ENCODE results near the gene SH3RF3.
"Not testable (repeated sequence)": the region's sequence is repeated elsewhere in the genome, so short reads cannot be mapped to it uniquely, and the experiment has no call there.

Gene SH3RF3

GRCh38 chr2:109224341-109224740, 95.3 kb downstream of the SH3RF3 start:
- H3K9me3 ChIP-seq (ENCODE audit: control insufficient read depth, low read length); H3K36me3 ChIP-seq (ENCODE audit: control insufficient read depth, insufficient read depth, low read length); H3K27me3 ChIP-seq (ENCODE audit: control insufficient read depth, insufficient read depth, low read length, poor library complexity, severe bottlenecking); H3K27ac ChIP-seq (ENCODE audit: insufficient read depth, low read depth, low read length, poor library complexity, severe bottlenecking); H3K4me3 ChIP-seq (ENCODE audit: insufficient read depth, low read depth, low read length); H3K4me1 ChIP-seq (ENCODE audit: control insufficient read depth, insufficient read depth, low read length): not testable (repeated sequence)
- WGBS, 2 experiments = 89 to 95% methylated on average over 8 of the region's 8 CpGs

- Histone ChIP-seq H3K4me1 (ENCODE audit: control insufficient read depth, insufficient read depth, low read length) (no peaks in the 10 kb centered on the region), H3K36me3 (ENCODE audit: control insufficient read depth, insufficient read depth, low read length) (no peaks in the 10 kb centered on the region), H3K27me3 (ENCODE audit: control insufficient read depth, insufficient read depth, low read length, poor library complexity, severe bottlenecking) (no peaks in the 10 kb centered on the region), H3K4me3 (ENCODE audit: insufficient read depth, low read depth, low read length) (no peak overlapping the region), H3K27ac (ENCODE audit: insufficient read depth, low read depth, low read length, poor library complexity, severe bottlenecking) (no peak overlapping the region), H3K9me3 (ENCODE audit: control insufficient read depth, low read length) (no peaks in the 10 kb centered on the region)
- 93% methylated on average over 11 of the region's 11 CpGs for WGBS, 2 experiments
Observed at GRCh38 chr2:109225170-109225782, 96.3 kb downstream of the SH3RF3 start.

- Histone ChIP-seq H3K36me3 (ENCODE audit: control insufficient read depth, insufficient read depth, low read length) (no peaks in the 10 kb centered on the region), H3K4me3 (ENCODE audit: insufficient read depth, low read depth, low read length) (no peak overlapping the region), H3K27me3 (ENCODE audit: control insufficient read depth, insufficient read depth, low read length, poor library complexity, severe bottlenecking) (no peaks in the 10 kb centered on the region), H3K27ac (ENCODE audit: insufficient read depth, low read depth, low read length, poor library complexity, severe bottlenecking) (no peak overlapping the region), H3K9me3 (ENCODE audit: control insufficient read depth, low read length) (no peaks in the 10 kb centered on the region), H3K4me1 (ENCODE audit: control insufficient read depth, insufficient read depth, low read length) (no peaks in the 10 kb centered on the region)
- WGBS, 2 experiments = 83 to 85% methylated on average over 2 of the region's 2 CpGs
Observed at GRCh38 chr2:109226128-109226527, 97.1 kb downstream of the SH3RF3 start.

GRCh38 chr2:109226622-109227021, 97.6 kb downstream of the SH3RF3 start:
- Histone ChIP-seq H3K27ac (ENCODE audit: insufficient read depth, low read depth, low read length, poor library complexity, severe bottlenecking) (no peak overlapping the region), H3K36me3 (ENCODE audit: control insufficient read depth, insufficient read depth, low read length) (no peaks in the 10 kb centered on the region), H3K9me3 (ENCODE audit: control insufficient read depth, low read length) (no peaks in the 10 kb centered on the region), H3K4me1 (ENCODE audit: control insufficient read depth, insufficient read depth, low read length) (no peaks in the 10 kb centered on the region), H3K27me3 (ENCODE audit: control insufficient read depth, insufficient read depth, low read length, poor library complexity, severe bottlenecking) (no peaks in the 10 kb centered on the region), H3K4me3 (ENCODE audit: insufficient read depth, low read depth, low read length) (no peak overlapping the region)
- 91 to 96% methylated on average over 6 of the region's 6 CpGs for WGBS, 2 experiments

GRCh38 chr2:109229094-109229675, 100.2 kb downstream of the SH3RF3 start:
- H3K36me3 ChIP-seq (ENCODE audit: control insufficient read depth, insufficient read depth, low read length) = no peaks in the 10 kb centered on the region
- H3K4me1 ChIP-seq (ENCODE audit: control insufficient read depth, insufficient read depth, low read length) = no peaks in the 10 kb centered on the region
- H3K27ac ChIP-seq (ENCODE audit: insufficient read depth, low read depth, low read length, poor library complexity, severe bottlenecking) = no peak overlapping the region
- H3K9me3 ChIP-seq (ENCODE audit: control insufficient read depth, low read length) = no peaks in the 10 kb centered on the region
- 82 to 88% methylated on average over 4 of the region's 4 CpGs for WGBS, 2 experiments
- H3K27me3 ChIP-seq (ENCODE audit: control insufficient read depth, insufficient read depth, low read length, poor library complexity, severe bottlenecking) = no peaks in the 10 kb centered on the region
- no peak overlapping the region for H3K4me3 ChIP-seq (ENCODE audit: insufficient read depth, low read depth, low read length)

DNA sequence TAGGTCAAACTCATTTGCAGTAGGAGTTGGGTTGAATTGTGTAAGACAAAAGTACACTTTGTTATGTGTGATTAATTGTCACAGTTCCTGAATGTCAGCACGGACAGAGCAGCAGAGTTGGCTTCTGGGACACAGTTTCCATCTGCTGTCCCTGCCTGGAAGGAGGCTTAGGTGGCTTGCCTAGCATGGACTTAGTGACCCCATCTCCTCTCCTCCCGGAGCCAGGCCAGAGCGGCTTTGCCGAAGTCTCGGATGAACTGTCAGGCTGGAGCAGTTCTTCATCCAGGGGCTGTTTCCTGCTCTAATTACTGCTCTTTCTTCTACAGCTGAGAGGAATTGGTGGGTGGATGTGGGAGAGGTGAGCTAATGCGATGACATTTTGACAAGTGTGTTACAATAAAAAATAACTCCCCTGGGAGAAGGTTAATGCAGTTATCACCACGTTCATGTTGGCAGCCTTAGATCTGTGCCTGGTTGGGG, 102.0 kb downstream of the SH3RF3 start:
- no peak overlapping the region for H3K27ac ChIP-seq (ENCODE audit: insufficient read depth, low read depth, low read length, poor library complexity, severe bottlenecking)
- 91% methylated on average over 7 of the region's 7 CpGs for WGBS, 2 experiments
- H3K36me3 ChIP-seq (ENCODE audit: control insufficient read depth, insufficient read depth, low read length) = no peaks in the 10 kb centered on the region
- no peaks in the 10 kb centered on the region for H3K4me1 ChIP-seq (ENCODE audit: control insufficient read depth, insufficient read depth, low read length)
- H3K9me3 ChIP-seq (ENCODE audit: control insufficient read depth, low read length) = no peaks in the 10 kb centered on the region
- H3K4me3 ChIP-seq (ENCODE audit: insufficient read depth, low read depth, low read length) = no peak overlapping the region
- no peaks in the 10 kb centered on the region for H3K27me3 ChIP-seq (ENCODE audit: control insufficient read depth, insufficient read depth, low read length, poor library complexity, severe bottlenecking)

DNA sequence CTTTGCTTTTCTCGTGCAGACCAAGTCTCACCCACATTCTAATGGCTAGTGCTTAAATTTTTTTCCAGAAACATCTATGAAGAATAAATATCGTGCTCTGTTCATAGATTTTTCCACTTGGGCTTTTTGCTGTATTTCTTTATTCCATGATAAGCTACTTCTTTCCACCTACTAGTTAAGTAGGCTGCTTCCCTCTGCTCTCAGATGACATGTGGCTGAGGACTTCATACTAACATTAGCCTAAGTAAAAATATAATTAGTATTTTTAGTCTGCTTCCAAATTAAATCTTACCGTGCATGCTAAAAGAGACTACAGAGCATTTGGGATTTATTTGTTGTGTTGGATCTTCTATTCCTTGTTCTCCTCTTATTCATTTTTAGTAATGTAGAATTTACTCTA, 102.4 kb downstream of the SH3RF3 start:
- Histone ChIP-seq H3K27me3 (ENCODE audit: control insufficient read depth, insufficient read depth, low read length, poor library complexity, severe bottlenecking) (no peaks in the 10 kb centered on the region), H3K27ac (ENCODE audit: insufficient read depth, low read depth, low read length, poor library complexity, severe bottlenecking) (no peak overlapping the region), H3K36me3 (ENCODE audit: control insufficient read depth, insufficient read depth, low read length) (no peaks in the 10 kb centered on the region), H3K4me1 (ENCODE audit: control insufficient read depth, insufficient read depth, low read length) (no peaks in the 10 kb centered on the region), H3K4me3 (ENCODE audit: insufficient read depth, low read depth, low read length) (no peak overlapping the region), H3K9me3 (ENCODE audit: control insufficient read depth, low read length) (no peaks in the 10 kb centered on the region)
- 86 to 90% methylated on average over 2 to 3 of the region's 3 CpGs for WGBS, 2 experiments

DNA sequence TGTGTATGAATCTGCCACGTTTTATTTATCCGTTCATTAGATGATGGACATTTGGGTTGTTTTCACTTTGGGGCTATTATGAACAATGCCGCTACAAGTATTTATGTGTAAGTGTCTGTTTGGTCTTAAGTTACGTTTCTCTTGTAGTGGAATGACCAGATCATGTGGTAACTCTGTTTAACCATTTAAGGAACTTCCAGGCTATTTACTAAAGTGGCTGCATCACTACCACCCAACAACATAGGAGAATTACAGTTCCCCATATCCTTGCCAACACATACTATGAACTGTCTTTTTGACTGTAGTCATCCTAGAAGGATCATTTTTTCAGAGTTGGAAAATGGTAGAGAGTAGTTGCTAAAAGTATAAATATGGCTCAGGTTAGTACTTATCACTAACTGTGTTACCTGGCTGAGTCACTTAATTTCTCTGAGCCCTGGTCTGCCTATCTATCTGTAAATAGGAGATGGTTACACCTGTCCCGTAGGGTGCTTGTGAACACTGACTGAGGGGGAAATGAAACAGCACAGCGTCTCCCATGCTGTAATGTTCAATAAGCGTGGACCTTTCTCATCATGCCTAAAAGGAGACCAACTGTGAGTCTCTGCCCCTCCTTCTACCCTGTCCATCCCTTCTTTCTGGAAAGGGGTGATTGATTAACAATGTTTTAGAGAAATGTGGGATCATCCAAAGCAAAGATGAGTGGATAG, 103.1 kb downstream of the SH3RF3 start:
- Histone ChIP-seq H3K9me3 (ENCODE audit: control insufficient read depth, low read length) (no peaks in the 10 kb centered on the region), H3K4me1 (ENCODE audit: control insufficient read depth, insufficient read depth, low read length) (no peaks in the 10 kb centered on the region), H3K27ac (ENCODE audit: insufficient read depth, low read depth, low read length, poor library complexity, severe bottlenecking) (no peak overlapping the region), H3K36me3 (ENCODE audit: control insufficient read depth, insufficient read depth, low read length) (no peaks in the 10 kb centered on the region), H3K4me3 (ENCODE audit: insufficient read depth, low read depth, low read length) (no peak overlapping the region), H3K27me3 (ENCODE audit: control insufficient read depth, insufficient read depth, low read length, poor library complexity, severe bottlenecking) (no peaks in the 10 kb centered on the region)
- WGBS, 2 experiments = 91 to 92% methylated on average over 7 of the region's 7 CpGs

GRCh38 chr2:109232909-109233308, 103.9 kb downstream of the SH3RF3 start:
- 91 to 94% methylated on average over 4 of the region's 4 CpGs for WGBS, 2 experiments
- Histone ChIP-seq H3K36me3 (ENCODE audit: control insufficient read depth, insufficient read depth, low read length) (no peaks in the 10 kb centered on the region), H3K9me3 (ENCODE audit: control insufficient read depth, low read length) (no peaks in the 10 kb centered on the region), H3K4me3 (ENCODE audit: insufficient read depth, low read depth, low read length) (no peak overlapping the region), H3K27me3 (ENCODE audit: control insufficient read depth, insufficient read depth, low read length, poor library complexity, severe bottlenecking) (no peaks in the 10 kb centered on the region), H3K27ac (ENCODE audit: insufficient read depth, low read depth, low read length, poor library complexity, severe bottlenecking) (no peak overlapping the region), H3K4me1 (ENCODE audit: control insufficient read depth, insufficient read depth, low read length) (no peaks in the 10 kb centered on the region)

GRCh38 chr2:109233643-109234042, 104.6 kb downstream of the SH3RF3 start:
- H3K36me3 ChIP-seq (ENCODE audit: control insufficient read depth, insufficient read depth, low read length) = no peaks in the 10 kb centered on the region
- H3K4me1 ChIP-seq (ENCODE audit: control insufficient read depth, insufficient read depth, low read length) = no peaks in the 10 kb centered on the region
- no peaks in the 10 kb centered on the region for H3K27me3 ChIP-seq (ENCODE audit: control insufficient read depth, insufficient read depth, low read length, poor library complexity, severe bottlenecking)
- H3K27ac ChIP-seq (ENCODE audit: insufficient read depth, low read depth, low read length, poor library complexity, severe bottlenecking) = no peak overlapping the region
- H3K9me3 ChIP-seq (ENCODE audit: control insufficient read depth, low read length) = no peaks in the 10 kb centered on the region
- no peak overlapping the region for H3K4me3 ChIP-seq (ENCODE audit: insufficient read depth, low read depth, low read length)
- 95 to 96% methylated on average over 4 of the region's 4 CpGs for WGBS, 2 experiments
